HG03469 (cell line): ENCODE data around the gene SREBF2.
A peak's percentile ranks its signal among the peaks of the same experiment; 100 is the strongest.
"Not testable (repeated sequence)": the region's sequence is repeated elsewhere in the genome, so short reads cannot be mapped to it uniquely, and the experiment has no call there.

Source experiments
- ATAC-seq: cut with Tn5 transposase; IDR thresholded peaks from one replicate; pipeline ENCODE4 v1.9.1; 2021; ENCODE audit warnings: mild to moderate bottlenecking, moderate library complexity, moderate number of reproducible peaks; ENCODE audit not compliant: unreplicated experiment

SREBF2 gene

GRCh38 chr22:41841085-41841712 lies 8.3 kb downstream of the SREBF2 start:
- ATAC-seq, result no peak

DNA sequence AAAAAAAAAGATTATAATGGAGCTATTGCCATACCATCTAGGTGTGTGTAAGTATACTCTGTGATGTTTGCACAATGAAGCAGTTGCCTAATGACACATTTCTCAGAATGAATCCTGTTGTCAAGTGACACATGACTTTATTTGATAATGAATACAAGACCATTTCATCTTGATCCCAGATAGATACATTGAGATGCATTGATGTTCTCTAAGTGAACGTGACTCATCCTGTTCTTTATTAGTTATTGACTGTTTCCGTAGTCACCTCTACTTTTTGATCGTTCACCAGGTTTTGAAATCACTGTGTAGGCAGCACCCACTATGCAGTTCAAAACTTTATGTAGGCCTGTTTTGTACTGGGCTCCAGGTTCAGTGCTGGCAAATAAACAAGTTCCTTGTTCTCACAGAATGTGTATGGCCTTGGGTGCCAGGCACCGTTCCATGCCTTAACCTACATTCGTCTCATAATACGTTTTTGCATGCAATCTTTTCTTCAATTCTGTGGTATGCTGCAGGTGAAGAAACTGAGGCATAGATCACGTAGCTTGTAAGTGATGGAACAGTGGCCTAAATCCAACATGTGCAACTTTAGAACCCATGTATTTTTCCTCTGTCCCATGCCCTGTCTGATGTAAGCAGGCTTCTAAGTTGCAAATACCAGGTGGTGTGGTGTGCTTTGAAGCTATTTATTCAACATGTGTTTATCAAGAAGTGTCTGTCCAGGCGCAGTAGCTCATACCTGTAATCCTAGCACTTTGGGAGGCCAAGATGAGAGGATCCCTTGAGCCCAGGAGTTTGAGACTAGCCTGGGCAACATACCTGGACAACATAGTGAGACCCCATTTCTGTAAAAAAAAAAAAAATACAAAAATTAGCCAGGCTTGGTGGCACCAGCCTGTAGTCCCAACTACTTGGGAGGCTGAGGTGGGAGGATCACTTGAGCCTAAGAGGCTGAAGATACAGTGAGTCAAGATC lies 10.4 kb downstream of the SREBF2 start:
- ATAC-seq, result no peak

DNA sequence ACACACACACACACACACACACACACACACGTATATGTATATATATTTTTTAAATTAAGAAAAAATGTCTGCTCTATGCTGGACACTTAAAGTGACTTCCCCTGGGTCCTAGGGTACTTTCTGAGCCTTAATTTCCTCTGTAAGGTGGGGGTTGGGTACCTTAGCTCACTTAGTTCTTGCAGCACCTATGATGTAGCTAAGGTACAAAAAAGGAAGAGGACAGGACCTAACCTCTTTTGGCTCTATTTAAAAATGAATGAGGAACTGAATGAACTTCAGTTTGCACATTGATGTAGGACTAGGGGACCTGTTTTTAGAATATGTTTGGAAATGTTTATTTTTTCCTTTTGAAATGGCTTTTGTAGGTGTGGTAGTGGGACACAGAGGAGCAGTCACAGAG lies 11.1 kb downstream of the SREBF2 start:
- no peak for ATAC-seq

GRCh38 chr22:41844513-41844912 lies 11.6 kb downstream of the SREBF2 start:
- no peak for ATAC-seq

DNA sequence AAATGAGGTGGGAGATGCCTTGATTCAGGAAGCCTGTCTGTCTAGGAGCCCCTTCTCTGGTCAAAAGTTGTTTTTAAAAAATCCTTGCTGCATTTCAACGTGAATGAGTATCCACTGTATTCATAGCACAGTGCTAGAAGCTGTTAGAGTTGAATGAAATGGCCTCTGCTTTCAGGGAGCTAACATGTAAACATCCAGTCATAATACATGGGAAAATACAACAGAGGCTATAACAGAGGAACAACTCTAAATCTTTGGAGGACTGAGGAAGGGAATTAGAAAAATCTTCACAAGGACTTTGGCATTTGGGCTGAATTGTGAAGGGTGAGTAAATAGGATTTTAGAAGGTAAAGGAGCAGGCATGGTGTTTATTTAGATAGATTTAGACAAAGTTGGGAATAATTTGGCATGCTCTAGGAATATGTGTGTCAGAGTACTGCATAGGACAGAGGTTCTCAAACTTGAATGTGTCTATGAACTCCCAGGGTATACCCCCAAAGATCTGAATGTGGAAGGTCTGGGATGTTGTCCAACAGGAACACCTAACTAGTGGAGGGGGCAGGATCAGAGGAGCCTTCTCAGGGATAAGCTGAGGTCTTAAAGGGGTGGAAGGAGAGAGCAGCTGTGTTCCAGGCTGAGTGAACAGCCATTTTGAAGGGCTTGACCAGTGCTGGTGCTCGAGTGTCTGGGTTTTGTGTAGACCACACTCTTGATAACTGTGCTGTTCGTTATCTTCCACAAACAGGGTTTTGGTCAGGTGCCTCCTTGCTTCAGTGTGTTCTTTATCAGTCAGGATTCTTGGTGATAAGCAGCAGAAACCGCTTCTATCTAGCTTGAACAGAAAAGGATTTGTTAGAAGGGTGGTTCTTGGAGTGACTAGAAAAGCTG lies 12.7 kb downstream of the SREBF2 start:
- ATAC-seq, result no peak

- no peak for ATAC-seq
These were observed 13.5 kb downstream of the SREBF2 start for GRCh38 chr22:41846268-41846987.

- no peak for ATAC-seq
These were observed 14.4 kb downstream of the SREBF2 start for GRCh38 chr22:41847300-41847699.

DNA sequence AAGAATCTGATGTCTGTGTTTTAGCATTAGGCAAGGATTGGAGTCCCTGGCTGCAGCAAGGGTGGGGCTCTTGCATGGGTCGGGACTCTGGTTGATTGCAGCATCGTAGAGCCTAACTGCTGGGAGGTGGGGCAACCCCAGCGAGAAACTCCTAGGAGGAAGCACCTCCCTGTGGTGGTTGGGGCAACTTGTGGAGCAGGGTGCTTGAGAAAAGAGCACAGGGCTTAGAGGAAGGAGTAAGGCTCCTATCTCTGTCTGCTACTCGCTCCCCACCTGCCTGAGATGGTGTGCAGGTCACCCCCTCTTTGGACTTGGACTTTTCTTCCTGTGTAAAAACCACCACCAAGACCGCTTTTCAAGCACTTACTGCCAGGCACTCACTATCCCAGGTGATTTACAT lies 15.6 kb downstream of the SREBF2 start:
- no peak for ATAC-seq

DNA sequence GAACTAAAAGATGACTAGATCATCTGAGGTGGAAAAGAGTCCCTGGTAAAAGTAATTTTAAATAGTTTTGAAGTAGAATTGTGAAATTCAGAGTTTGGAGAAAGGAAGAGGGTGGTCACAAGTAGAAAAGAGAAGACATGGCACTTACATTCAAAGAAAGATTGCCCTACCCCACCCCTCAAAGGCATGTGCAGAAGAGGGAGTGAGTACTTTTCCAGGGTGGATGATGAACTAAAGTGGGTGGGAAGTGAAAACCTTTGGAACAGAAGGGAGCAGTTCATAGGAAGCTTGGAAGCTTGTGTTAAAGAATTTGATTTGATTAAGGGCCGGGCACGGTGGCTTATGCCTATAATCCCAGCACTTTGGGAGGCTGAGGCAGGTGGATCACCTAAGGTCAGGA lies 23.6 kb downstream of the SREBF2 start:
- ATAC-seq, result no peak

DNA sequence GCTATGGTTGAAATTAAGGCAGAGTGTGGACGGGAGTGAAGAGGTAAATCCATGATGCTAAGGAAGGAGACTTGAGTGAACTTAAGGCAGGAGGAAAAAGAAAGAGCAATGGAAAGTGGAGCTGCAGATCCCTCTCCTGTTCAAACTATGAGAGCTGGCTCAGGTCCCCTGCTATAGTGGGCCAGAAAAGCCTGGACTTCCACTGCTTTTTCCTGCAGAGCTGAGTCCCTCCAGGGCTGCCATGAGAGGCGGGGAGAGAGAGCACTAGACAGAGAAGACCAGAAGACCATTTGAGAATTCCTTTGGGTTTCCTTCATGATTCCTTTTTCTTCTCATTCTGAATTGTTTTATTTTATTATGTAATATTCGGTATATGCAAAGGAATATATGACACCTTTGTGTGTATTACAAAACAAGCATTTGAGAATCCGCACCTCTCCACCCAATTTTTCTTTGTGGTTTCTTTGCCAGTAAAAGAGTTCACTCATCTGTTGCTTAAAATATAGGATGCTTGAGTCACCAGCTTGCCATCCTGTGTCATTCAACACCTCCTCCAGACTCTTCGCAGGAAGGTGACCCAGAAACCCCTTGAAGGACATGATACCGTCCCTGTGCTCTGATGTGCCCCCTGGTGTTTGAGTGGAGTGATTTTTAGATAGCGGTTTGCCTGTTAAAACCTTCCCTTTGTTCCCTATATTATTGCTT lies 24.4 kb downstream of the SREBF2 start:
- no peak for ATAC-seq

- ATAC-seq, result no peak
These were observed 24.9 kb downstream of the SREBF2 start for GRCh38 chr22:41857860-41858199.

DNA sequence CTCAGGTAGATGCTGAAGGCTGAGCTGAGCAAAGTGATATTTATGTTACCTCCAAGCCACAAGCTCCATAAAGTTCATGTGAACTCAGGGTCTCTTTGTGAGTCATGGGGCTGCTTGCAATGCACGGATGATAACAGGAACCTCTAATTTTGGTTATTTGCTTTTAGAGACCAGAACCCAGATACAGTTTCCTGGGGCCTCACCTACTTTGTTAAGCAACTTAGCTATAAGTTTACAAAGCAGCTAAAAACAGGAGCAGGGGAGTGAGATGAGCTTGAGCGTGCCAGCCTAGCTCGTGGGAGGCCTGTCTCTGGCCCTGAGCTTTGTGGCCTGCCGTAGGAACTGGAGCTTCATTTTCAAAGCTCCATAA lies 29.2 kb downstream of the SREBF2 start:
- ATAC-seq, result peak; percentile 30

DNA sequence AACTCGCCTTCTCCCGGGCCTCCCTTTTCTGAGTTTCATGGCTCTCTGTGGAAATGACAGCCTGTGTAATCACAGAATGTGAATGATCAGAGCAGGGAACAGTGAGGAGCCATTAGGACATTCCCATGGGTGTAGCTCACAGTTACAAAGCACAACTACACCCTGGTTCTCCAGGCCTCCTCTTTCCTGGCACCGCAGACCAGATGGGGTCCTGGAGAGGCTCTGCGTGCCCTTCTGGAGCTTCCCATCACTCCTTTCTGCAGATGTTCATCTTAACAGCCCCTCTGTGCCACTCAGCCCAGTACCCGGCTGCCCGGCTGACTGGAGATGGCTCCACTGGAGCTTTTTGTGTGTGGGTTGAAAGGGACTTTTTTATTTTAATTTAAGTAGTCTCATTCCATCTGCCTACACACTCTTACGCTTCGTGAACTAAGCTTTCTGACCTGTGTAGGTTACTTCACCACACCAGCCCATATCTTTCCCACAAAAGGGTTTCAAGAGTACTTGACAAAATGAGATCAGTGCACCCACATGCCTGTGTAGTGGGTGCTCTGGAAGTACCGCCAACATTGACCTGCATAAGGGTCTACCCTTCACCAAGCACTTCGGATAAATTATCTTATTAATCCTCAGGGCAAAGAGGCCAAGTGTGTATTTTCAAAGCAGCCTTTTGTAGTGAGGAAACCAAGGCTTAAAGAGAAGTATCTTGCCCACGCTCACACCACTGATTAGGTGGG lies 29.8 kb downstream of the SREBF2 start:
- peak; percentile 29 for ATAC-seq

DNA sequence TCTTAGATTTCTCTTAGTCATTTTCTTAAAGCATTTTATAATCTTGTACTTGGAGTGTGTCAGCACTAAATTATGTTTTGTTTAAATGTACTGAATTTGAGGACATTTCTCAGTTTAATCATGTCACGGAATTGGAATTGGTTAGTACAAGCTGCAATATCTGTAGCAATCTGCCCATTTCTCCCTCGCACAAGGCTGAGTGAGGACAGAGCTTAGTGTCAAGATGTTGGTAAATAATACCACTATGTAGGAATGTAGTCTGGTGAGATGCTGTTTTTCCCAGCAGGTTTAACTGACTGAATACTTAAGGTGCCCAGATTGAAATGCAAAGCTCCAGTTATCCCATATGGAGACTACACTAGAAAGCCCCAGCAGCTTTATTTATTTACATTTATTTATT lies 30.6 kb downstream of the SREBF2 start:
- no peak for ATAC-seq

- no peak for ATAC-seq
These were observed 35.7 kb downstream of the SREBF2 start for GRCh38 chr22:41868556-41868955.

DNA sequence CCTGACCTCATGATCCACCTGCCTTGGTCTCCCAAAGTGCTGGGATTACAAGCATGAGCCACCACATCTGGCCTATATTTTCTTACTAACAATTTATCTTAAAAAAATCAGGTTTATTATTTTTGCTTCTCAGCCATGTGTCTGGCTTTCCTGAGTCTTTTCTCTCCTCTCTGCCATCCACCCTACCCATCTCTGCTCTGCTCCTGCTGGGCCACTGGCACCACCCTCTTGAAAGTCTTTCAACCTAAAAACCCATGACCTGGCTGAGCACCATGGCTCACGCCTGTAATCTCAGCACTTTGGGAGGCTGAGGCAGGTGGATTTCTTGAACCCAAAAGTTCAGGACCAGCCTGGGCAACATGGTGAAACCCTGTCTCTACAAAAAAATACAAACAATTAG lies 37.2 kb downstream of the SREBF2 start:
- not testable (repeated sequence) for ATAC-seq

DNA sequence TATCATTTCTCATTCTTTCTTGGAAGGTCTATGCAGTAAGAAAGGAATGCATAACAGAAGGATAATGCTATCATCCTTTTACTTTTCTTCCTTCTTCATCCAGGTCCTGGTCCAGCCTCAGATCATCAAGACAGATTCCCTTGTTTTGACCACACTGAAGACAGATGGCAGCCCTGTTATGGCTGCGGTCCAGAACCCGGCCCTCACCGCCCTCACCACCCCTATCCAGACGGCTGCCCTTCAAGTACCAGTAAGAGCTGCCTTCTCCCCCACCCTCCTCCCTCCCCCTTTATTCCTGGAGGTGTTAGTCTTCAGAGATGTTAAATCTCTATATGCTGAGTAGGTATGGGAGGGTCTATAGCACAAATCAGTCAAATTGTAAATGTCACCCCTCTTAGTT lies 37.9 kb downstream of the SREBF2 start:
- no peak for ATAC-seq

DNA sequence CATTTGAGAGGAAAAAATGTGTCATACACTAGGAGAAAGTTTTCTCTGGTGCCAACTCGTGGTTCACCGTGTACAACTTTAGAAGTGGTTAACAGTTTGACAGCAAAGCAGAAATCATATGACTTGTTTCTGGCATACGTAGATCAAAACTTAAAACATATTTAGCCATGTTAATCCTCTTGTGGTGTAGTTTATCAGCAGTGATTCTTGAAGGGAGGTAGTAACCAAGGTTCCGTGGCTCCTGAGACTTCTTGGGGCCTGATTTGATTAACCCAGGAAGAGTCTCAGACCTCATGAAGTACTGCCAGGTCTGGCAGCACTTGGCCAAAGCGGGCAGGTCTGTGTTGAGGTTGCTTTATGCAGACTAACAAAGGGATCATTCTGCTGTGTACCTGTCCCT lies 40.5 kb downstream of the SREBF2 start:
- ATAC-seq, result no peak

- ATAC-seq, result no peak
These were observed 41.2 kb downstream of the SREBF2 start for GRCh38 chr22:41874090-41874489.
